ENCODE results near the gene CCDC27.

GRCh38 chr1:3713840-3714239 is 38.4 kb upstream of the CCDC27 start:
- no peak for TF ChIP-seq CTCF (IDR thresholded peaks at IDR 0.05)
- TF ChIP-seq EZH2 (IDR thresholded peaks at IDR 0.05; ENCODE audit: borderline replicate concordance, insufficient read depth, low read depth, low read length, poor library complexity, severe bottlenecking) = no peak
